ENCODE measurements around the gene MUC2. TPM values are rescaled to one million over a fixed set of nuclear protein-coding genes. Genes with fewer than 3 reads are reported as not detected.

Gene MUC2
- total and polyA plus RNA-seq, 5 donors: 0.02 to 0.03 TPM; not detected in 3

- intact Hi-C loops (cut with DNase I): no loop called here
- H3K4me3 ChIP-seq (ENCODE audit: low read length): no peak overlapping the region
- ATAC-seq (no peak), DNase-seq (peak in 1 of 3 donors; percentile 15)
- no peaks in the 10 kb centered on the region for H3K4me1 ChIP-seq (ENCODE audit: control insufficient read depth, insufficient read depth, low read length)
- no peaks in the 10 kb centered on the region for H3K27me3 ChIP-seq (ENCODE audit: control insufficient read depth, insufficient read depth)
- 86% methylated on average over 12 of the region's 12 CpGs for WGBS
- H3K9me3 ChIP-seq (ENCODE audit: control insufficient read depth, low read length): no peaks in the 10 kb centered on the region
- H3K27ac ChIP-seq (ENCODE audit: low read length): no peak overlapping the region
Observed at GRCh38 chr11:1091332-1092083, 16.8 kb downstream of the MUC2 start.

DNA sequence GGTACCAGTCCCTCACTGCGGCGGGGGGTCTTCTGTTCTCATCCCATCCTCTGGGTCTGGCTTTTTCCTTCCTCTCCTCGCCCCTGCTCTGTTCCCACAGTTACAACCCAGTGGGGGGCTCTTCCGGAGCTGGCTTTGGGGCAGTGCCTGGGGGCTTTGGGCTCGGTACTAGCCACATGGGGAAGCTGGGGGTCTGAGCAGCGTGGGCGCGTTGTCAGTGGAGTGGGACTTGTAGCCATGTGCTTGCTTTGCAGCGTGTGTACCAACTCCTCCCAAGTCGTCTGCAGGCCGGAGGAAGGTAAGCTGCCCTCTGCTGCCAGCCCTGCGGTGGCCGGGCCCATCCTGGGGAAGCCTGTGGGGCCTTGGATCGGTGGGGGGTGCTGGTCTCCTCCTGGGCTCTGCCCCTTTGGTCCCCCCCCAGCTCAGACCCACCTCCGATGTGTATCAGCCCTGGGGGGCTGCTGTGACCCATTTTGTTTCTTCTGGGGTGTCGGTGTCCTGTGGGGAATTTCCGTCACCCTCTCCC lies 17.5 kb downstream of the MUC2 start:
- DNase-seq (peak in 2 of 3 donors; percentile 18 to 26), ATAC-seq (no peak)
- WGBS: 70% methylated on average over 17 of the region's 17 CpGs
- H3K27ac ChIP-seq (ENCODE audit: low read length): no peak overlapping the region
- H3K4me3 ChIP-seq (ENCODE audit: low read length): no peak overlapping the region
- no peaks in the 10 kb centered on the region for H3K27me3 ChIP-seq (ENCODE audit: control insufficient read depth, insufficient read depth)
- no peaks in the 10 kb centered on the region for H3K4me1 ChIP-seq (ENCODE audit: control insufficient read depth, insufficient read depth, low read length)
- intact Hi-C loops (cut with DNase I): no loop called here
- no peaks in the 10 kb centered on the region for H3K9me3 ChIP-seq (ENCODE audit: control insufficient read depth, low read length)

- no peak for ATAC-seq
- peak in 2 of 3 donors; percentile 6 to 26 for DNase-seq
- H3K9me3 ChIP-seq (ENCODE audit: control insufficient read depth, low read length): no peaks in the 10 kb centered on the region
- no peaks in the 10 kb centered on the region for H3K4me1 ChIP-seq (ENCODE audit: control insufficient read depth, insufficient read depth, low read length)
- no peak overlapping the region for H3K4me3 ChIP-seq (ENCODE audit: low read length)
- intact Hi-C loops (cut with DNase I): no loop called here
- no peaks in the 10 kb centered on the region for H3K27me3 ChIP-seq (ENCODE audit: control insufficient read depth, insufficient read depth)
- H3K27ac ChIP-seq (ENCODE audit: low read length): no peak overlapping the region
- WGBS: 82% methylated on average over 7 of the region's 7 CpGs
Observed at GRCh38 chr11:1092919-1093318, 18.2 kb downstream of the MUC2 start.

DNA sequence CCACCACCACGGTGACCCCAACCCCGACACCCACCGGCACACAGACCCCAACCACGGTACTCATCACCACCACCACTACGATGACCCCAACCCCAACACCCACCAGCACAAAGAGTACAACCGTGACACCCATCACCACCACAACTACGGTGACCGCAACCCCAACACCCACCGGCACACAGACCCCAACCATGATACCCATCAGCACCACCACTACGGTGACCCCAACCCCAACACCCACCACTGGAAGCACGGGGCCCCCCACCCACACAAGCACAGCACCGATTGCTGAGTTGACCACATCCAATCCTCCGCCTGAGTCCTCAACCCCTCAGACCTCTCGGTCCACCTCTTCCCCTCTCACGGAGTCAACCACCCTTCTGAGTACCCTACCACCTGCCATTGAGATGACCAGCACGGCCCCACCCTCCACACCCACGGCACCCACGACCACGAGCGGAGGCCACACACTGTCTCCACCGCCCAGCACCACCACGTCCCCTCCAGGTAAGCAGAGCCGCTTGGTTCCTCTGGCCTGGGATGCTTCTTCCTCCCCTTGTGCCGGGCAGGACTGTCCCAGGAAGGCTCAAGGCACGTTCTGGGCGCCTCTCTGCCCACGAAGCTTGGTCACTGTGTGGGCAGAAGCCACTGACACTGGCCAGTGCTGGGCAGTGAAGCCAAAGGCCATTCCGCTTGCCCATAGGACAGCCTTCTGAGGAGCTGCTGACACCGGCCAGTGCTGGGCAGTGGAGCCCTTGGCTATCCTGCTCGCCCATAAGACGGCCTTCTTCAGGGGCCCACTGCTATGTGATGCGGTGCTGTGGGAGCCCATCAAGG lies 25.1 kb downstream of the MUC2 start:
- Histone ChIP-seq H3K27ac (ENCODE audit: low read length) (no peak overlapping the region), H3K9me3 (ENCODE audit: control insufficient read depth, low read length) (no peaks in the 10 kb centered on the region), H3K4me1 (ENCODE audit: control insufficient read depth, insufficient read depth, low read length) (no peaks in the 10 kb centered on the region), H3K27me3 (ENCODE audit: control insufficient read depth, insufficient read depth) (no peaks in the 10 kb centered on the region), H3K4me3 (ENCODE audit: low read length) (no peak overlapping the region)
- intact Hi-C loops (cut with DNase I): no loop called here
- ATAC-seq (peak in 1 of 2 donors; percentile 15), DNase-seq (peak in 2 of 3 donors; percentile 11 to 23)
- 96% methylated on average over 32 of the region's 32 CpGs for WGBS

- 91% methylated on average over 33 of the region's 33 CpGs for WGBS
- peak in 2 of 3 donors; percentile 30 to 41 for DNase-seq
- no peaks in the 10 kb centered on the region for H3K27me3 ChIP-seq (ENCODE audit: control insufficient read depth, insufficient read depth)
- no peak for ATAC-seq
- H3K9me3 ChIP-seq (ENCODE audit: control insufficient read depth, low read length): no peaks in the 10 kb centered on the region
- intact Hi-C loops (cut with DNase I): no loop called here
- no peaks in the 10 kb centered on the region for H3K4me1 ChIP-seq (ENCODE audit: control insufficient read depth, insufficient read depth, low read length)
- no peak overlapping the region for H3K27ac ChIP-seq (ENCODE audit: low read length)
- no peak overlapping the region for H3K4me3 ChIP-seq (ENCODE audit: low read length)
Observed at GRCh38 chr11:1100417-1101245, 26.0 kb downstream of the MUC2 start.

DNA sequence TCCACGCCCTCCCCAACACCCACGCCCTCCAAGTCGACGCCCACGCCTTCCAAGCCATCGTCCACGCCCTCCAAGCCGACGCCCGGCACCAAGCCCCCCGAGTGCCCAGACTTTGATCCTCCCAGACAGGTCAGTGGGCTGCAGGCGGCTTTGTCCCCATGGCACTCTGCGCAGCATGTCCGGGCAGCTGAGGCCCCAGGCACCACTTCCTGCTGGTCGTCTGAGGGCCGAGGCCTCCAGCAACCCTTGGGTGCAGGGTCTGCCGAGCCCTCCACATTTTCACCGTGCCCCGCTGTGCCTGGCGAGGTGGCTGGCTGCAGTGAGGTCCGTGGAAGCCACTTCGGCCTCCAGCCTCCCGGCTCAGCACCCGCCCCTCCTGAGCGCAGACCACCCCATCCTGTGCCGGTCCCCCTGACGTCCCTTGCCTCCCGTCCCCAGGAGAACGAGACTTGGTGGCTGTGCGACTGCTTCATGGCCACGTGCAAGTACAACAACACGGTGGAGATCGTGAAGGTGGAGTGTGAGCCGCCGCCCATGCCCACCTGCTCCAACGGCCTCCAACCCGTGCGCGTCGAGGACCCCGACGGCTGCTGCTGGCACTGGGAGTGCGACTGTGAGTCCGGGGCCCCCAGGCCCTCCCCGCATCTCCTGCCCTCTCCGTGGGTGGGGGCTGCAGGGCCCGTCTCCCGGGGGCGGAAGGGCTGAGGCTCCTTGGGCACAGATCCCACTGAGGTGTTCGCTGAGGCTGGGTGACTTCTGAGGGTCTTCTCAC lies 26.8 kb downstream of the MUC2 start:
- Histone ChIP-seq H3K9me3 (ENCODE audit: control insufficient read depth, low read length) (no peaks in the 10 kb centered on the region), H3K27ac (ENCODE audit: low read length) (no peak overlapping the region), H3K27me3 (ENCODE audit: control insufficient read depth, insufficient read depth) (no peaks in the 10 kb centered on the region), H3K4me1 (ENCODE audit: control insufficient read depth, insufficient read depth, low read length) (no peaks in the 10 kb centered on the region), H3K4me3 (ENCODE audit: low read length) (no peak overlapping the region)
- DNase-seq (peak in 2 of 3 donors; percentile 34), ATAC-seq (no peak)
- intact Hi-C loops (cut with DNase I): no loop called here
- WGBS: 88% methylated on average over 50 of the region's 50 CpGs

DNA sequence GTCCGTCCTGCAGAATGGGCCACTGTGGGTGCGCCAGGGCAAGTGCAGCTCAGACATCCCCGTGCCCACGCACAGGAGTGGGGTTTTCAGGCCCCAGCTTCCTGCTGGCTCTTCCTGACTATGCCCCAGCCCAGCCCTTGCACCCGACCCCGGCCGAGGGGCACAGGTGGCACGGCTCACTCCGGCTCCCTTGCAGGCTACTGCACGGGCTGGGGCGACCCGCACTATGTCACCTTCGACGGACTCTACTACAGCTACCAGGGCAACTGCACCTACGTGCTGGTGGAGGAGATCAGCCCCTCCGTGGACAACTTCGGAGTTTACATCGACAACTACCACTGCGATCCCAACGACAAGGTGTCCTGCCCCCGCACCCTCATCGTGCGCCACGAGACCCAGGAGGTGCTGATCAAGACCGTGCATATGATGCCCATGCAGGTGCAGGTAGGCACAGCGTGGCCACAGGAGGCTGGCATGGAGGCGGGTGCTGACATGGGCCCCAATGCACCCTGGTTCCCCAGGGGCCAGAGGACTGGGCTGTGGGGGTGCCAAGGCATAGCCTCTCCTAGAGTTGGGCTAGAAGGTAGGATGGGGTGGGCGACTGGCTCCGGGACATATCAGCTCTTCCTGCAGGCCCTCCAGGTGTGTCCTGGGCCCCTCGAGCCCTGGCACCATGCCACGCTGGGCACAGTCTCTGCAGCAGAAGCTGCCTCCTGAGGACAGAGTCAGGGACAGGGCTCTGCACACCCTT lies 27.7 kb downstream of the MUC2 start:
- intact Hi-C loops (cut with DNase I): no loop called here
- Histone ChIP-seq H3K4me3 (ENCODE audit: low read length) (no peak overlapping the region), H3K9me3 (ENCODE audit: control insufficient read depth, low read length) (no peaks in the 10 kb centered on the region), H3K27me3 (ENCODE audit: control insufficient read depth, insufficient read depth) (no peaks in the 10 kb centered on the region), H3K4me1 (ENCODE audit: control insufficient read depth, insufficient read depth, low read length) (no peaks in the 10 kb centered on the region), H3K27ac (ENCODE audit: low read length) (no peak overlapping the region)
- ATAC-seq: peak in 1 of 2 donors; percentile 4
- peak in 2 of 3 donors; percentile 37 to 61 for DNase-seq
- 90% methylated on average over 31 of the region's 31 CpGs for WGBS

DNA sequence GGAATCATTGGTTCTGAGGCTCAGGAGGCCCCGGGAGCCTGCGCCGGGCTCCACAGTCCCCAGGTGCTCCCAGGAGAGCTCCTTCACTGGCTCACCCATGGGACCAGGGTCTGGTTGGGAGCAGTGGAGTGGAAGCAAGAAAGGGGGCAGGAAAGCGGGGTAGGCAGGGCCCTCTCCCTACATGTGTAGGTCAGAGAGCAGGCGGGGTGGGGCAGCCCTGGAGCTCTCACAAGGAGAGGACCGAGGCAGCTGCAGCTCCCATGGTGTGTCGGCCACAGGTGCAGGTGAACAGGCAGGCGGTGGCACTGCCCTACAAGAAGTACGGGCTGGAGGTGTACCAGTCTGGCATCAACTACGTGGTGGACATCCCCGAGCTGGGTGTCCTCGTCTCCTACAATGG lies 28.3 kb downstream of the MUC2 start:
- ATAC-seq (no peak), DNase-seq (peak in 1 of 3 donors; percentile 25)
- 91% methylated on average over 12 of the region's 12 CpGs for WGBS
- no peak overlapping the region for H3K27ac ChIP-seq (ENCODE audit: low read length)
- intact Hi-C loops (cut with DNase I): no loop called here
- H3K27me3 ChIP-seq (ENCODE audit: control insufficient read depth, insufficient read depth): no peaks in the 10 kb centered on the region
- H3K9me3 ChIP-seq (ENCODE audit: control insufficient read depth, low read length): no peaks in the 10 kb centered on the region
- H3K4me1 ChIP-seq (ENCODE audit: control insufficient read depth, insufficient read depth, low read length): no peaks in the 10 kb centered on the region
- H3K4me3 ChIP-seq (ENCODE audit: low read length): no peak overlapping the region

GRCh38 chr11:1103401-1104360 lies 29.0 kb downstream of the MUC2 start:
- ATAC-seq: no peak

More at GRCh38 chr11:1103401-1104360, 29.0 kb downstream of the MUC2 start:
- H3K27ac ChIP-seq (ENCODE audit: low read length): no peak overlapping the region
- intact Hi-C loops (cut with DNase I): no loop called here
- H3K9me3 ChIP-seq (ENCODE audit: control insufficient read depth, low read length): no peaks in the 10 kb centered on the region
- DNase-seq: peak in 2 of 3 donors; percentile 29 to 48
- WGBS: 83% methylated on average over 44 of the region's 44 CpGs
- no peaks in the 10 kb centered on the region for H3K4me1 ChIP-seq (ENCODE audit: control insufficient read depth, insufficient read depth, low read length)
- H3K27me3 ChIP-seq (ENCODE audit: control insufficient read depth, insufficient read depth): no peaks in the 10 kb centered on the region
- H3K4me3 ChIP-seq (ENCODE audit: low read length): no peak overlapping the region

Data from right cardiac atrium (tissue), 5 donors.